Activated T-cell treated with anti-CD3 and anti-CD28 coated beads for 1 hour (primary cell): Measurements from ENCODE around the gene MAP3K7.

Source experiments
- DNase-seq: peaks from one replicate; pipeline ENCODE4 v3.0.0-alpha.2; 2020; ENCODE audit warnings: low read depth

The MAP3K7 gene

GRCh38 chr6:90525421-90525820 lies 61.5 kb downstream of the MAP3K7 start:
- DNase-seq = no peak

GRCh38 chr6:90523779-90524310 lies 63.0 kb downstream of the MAP3K7 start:
- no peak for DNase-seq

DNA sequence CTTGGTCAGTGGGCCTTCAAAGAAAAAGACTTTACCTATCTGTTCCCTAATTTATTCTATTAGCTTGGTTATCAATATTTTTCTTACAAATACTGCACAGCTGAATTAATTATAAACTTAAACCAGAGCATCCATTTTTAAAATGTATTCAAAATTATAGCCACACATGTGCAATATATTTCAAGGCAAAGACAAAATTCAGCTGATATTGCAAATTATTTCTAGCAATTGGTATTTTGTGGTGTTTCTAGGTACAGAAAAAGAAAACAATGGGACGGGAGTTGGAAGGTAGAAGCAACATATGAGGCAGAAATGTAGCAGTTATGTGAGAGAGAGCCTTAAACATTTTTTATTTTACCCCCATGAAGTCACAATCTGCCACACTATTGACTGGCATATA lies 64.9 kb downstream of the MAP3K7 start:
- no peak for DNase-seq

- DNase-seq = no peak
These were observed 70.7 kb downstream of the MAP3K7 start for GRCh38 chr6:90516074-90516660.

DNA sequence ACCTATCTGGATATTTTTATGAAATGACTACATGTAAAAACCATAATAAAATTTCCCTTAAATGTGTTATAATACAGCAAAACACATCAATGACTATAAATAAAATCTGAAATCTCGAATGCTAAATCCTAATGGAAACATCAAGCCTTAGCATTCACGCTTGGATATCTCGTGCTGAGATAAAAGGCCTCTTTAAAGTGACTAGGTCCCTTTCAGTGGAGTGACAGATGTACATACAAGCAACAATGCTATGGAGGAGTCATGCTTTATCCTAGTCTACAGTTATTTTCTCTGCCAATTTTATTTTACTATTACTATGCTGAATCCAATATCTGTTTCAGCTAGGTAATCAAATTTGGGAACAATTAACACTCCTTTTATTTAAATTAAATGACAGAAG lies 72.4 kb downstream of the MAP3K7 start:
- DNase-seq = no peak

- DNase-seq = no peak
These were observed 78.1 kb downstream of the MAP3K7 start for GRCh38 chr6:90508753-90509152.

DNA sequence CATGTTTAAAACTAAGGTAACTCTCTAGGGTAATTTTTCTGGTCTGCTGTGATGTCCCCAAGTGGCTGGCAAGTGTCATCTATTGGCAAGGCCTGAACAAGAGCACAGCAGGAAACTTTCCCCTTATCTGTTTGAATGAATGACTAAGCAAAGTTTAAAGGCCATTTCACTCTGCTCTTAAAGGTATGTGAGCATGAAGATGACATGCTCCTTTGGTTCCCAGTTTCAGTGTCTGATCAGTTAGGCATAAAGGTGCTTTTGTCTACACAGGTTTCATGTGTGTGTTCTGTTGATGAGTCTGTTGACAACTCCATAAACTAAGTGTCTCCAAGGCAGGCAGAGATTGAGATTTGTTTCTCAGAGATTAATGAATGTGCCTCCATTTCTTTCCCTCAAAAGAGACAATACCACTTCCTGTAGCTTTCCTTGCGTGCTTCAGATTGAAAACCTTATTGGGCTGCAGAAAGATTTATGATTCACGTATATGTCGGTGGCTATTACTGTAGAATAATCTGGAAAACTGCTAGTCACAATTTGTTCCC lies 83.9 kb downstream of the MAP3K7 start:
- no peak for DNase-seq

DNA sequence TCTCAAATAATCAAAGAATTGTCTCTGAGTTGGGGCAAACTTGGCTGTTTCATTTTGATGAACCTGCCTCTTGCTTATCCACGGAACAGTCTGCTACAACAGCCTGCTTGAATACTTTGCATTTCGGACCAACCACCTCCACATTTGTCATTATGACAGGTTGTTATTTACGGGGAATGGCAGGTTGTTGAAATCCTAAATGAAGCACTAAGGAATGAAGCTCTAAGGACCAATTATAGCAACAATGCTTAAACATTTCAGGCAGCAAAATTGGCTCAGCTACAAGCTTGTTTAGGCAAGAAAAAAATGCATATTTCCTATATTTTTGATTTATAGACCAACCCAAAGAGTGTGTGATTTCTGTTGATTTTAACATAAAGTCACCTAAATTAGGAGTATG lies 84.5 kb downstream of the MAP3K7 start:
- no peak for DNase-seq

GRCh38 chr6:90500458-90500857 lies 86.4 kb downstream of the MAP3K7 start:
- no peak for DNase-seq

DNA sequence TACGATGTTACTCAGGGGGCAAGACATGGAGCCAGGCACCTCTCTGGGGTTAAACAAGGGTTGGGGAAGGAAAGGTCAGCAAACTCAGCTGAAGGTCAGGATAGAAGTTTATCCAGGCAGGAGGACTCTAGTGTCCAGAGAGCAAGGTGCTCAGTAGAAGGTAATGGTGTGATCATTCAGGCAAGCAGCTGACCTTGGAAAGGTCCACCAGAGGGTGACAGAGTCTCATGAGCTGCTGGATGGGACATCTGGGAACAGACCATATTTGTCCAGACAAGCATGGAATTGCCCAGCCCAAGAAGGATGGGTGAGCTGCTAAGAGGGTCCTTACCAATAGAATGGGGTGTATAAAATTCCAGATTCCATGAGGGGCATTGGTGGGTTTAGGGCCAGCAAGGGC lies 89.5 kb downstream of the MAP3K7 start:
- DNase-seq = no peak

GRCh38 chr6:90496258-90497016 lies 90.4 kb downstream of the MAP3K7 start:
- DNase-seq = no peak

- DNase-seq = no peak
These were observed 91.6 kb downstream of the MAP3K7 start for GRCh38 chr6:90495216-90495817.

- no peak for DNase-seq
These were observed 92.6 kb downstream of the MAP3K7 start for GRCh38 chr6:90494067-90494780.

DNA sequence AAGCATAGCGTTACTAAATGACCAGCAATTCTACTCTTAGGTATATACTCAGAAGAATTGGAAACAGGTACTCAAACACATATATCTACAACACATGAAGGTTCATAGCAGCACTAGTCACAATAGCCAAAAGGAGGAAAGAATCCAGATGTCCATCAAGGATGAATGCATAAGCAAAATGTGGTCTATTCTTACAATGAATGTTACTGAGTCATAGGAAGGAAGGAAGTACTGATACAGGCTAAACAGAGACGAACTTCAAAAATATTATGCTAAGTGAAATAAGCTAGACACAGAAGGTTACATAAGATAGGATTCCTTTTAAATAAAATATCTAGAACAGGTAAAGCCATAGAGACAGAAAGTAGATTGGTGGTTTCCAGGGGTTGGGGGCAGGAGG lies 93.5 kb downstream of the MAP3K7 start:
- no peak for DNase-seq

DNA sequence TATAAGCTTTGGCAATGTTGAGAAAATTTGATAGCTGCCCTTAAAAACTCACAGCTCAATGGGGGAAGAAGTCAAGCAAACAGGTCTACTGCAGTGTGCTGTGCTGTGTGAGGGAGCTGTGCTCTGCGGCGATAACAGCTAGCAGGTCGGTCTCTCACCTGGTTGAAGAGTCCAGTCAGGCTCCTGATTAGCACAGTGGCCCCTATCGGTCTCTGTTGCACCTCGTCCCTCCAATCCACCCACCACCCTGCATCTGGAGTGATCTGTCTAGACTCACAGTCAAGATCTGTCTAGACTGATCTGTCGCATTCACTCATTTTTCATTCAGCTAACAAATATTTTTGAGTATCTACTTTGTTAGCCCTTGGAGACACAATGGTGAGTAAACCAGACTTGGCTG lies 94.1 kb downstream of the MAP3K7 start:
- no peak for DNase-seq

- DNase-seq = no peak
These were observed 94.5 kb downstream of the MAP3K7 start for GRCh38 chr6:90492369-90492768.

DNA sequence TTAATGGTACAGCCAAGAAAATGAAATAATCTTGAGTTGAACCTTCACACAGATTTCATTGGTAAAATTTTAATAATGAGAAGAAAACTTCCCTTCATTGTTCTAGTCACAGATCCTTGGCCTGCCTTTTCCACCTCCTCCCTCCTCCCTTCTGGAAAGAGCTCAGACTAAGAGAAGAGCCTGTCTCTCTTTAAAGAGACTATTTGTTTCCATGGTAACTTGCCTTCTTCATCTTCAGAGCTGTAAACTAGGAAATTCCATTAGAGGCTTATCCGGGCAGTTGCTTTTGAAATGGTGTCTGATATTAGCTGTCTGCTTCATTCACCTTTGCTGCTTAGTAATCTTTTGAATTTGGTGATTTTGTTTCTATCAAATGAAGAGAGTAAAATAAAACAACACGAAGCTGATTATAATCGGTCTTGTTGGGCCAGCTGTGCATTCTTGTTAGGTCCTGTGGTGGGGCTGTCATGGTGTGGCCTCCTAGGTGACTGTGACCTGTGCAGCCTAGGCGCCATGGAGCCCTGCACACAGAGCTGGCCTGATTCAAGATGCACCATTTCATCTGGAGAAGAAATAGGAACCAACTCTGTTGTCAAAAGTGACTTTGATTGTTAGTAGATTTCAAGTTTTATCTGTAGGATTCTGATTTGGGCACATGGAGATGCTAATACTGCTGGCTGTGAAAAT lies 96.7 kb downstream of the MAP3K7 start:
- no peak for DNase-seq

DNA sequence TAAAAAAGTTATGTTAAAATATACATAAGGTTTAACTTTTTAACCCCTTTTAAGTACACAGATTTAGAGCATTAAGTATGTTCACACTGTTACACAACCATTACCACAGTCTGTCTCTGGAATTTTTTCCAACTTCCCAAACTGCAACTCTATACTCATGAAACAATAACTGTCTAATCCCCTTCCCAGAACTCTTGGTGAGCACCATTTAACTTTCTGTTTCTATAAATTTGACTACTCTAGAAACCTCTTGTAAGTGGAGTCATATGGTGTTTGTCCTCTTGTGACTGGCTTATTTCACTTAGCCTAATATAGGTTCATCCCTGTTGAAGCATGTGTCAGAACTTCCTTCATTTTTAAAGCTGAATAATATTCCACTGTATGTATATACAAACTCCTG lies 98.1 kb downstream of the MAP3K7 start:
- no peak for DNase-seq

DNA sequence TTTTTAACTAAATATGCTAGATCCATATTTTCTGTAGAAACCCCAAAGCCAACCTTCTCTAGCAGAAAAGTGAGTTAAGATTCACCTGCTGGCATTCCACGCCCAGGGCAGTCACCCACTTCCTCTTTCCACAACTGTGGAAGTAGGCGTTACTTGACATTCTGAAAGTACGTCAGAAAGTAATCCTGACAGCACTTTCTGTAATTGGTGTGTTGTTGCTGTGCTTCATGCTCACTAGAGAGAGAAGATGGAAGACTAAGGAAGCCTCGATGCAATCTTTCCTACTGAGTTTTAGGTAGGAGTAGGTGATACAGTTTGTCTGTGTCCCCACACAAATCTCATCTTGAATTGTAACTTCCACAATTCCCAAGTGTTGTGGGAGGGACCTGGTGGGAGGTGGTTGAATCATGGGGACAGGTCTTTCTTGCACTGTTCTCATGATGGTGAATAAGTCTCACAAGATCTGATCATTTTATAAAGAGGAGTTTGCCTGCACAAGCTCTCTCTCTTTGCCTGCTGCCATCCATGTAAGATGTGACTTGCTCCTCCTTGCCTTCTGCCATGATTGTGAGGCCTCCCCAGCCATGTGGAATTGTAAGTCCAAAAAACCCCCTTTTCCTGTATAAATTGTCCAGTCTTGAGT lies 101.1 kb downstream of the MAP3K7 start:
- DNase-seq = no peak

- no peak for DNase-seq
These were observed 102.0 kb downstream of the MAP3K7 start for GRCh38 chr6:90484903-90485302.

GRCh38 chr6:90484385-90484784 lies 102.5 kb downstream of the MAP3K7 start:
- DNase-seq = no peak
